Measurements from ENCODE around the gene SLC28A1.

The SLC28A1 gene

DNA sequence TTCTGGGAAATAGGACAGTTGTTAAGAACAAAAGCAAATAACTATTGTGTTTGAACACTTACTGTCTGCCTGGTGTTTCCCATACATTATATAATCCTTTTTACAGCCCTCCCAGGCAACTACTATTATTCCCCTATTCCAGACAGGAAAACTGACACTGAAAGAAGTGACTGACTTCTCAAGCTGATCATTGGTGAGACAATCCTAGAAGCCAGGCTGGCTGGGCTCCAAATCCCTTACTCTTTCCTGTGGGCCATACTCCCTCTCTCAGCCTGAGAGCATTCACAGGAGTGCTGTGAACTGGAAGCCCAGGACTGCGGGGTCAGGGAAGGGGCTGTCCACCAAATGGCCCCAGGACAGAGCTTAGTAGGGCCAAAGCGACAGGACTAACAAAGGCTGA is 58.0 kb downstream of the SLC28A1 start:
- DNase-seq: no peak

DNA sequence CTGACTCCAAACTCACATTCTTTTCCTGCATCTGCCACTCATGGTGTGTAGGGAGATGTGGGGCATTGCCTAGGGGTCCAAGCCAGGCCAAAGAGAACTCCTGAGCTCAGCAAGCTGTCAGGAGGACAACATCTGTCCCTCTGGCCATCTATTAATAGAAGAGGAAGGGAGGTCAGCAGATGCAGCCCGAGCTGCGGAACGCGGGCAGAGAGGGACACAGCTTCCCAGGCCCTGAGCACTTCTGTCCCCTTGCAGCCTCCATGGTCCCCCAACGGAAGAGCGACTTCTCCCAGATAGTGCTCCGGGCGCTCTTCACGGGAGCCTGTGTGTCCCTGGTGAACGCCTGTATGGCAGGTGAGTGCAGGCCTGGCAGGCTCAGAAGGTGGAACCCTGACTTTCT is 59.8 kb downstream of the SLC28A1 start:
- no peak for DNase-seq

- no peak for DNase-seq
These were observed 60.4 kb downstream of the SLC28A1 start for GRCh38 chr15:84944861-84945260.

GRCh38 chr15:84946772-84947489 is 62.5 kb downstream of the SLC28A1 start:
- DNase-seq: no peak

GRCh38 chr15:84947947-84948830 is 63.7 kb downstream of the SLC28A1 start:
- no peak for DNase-seq

- no peak for DNase-seq
These were observed 64.6 kb downstream of the SLC28A1 start for GRCh38 chr15:84949043-84949442.

DNA sequence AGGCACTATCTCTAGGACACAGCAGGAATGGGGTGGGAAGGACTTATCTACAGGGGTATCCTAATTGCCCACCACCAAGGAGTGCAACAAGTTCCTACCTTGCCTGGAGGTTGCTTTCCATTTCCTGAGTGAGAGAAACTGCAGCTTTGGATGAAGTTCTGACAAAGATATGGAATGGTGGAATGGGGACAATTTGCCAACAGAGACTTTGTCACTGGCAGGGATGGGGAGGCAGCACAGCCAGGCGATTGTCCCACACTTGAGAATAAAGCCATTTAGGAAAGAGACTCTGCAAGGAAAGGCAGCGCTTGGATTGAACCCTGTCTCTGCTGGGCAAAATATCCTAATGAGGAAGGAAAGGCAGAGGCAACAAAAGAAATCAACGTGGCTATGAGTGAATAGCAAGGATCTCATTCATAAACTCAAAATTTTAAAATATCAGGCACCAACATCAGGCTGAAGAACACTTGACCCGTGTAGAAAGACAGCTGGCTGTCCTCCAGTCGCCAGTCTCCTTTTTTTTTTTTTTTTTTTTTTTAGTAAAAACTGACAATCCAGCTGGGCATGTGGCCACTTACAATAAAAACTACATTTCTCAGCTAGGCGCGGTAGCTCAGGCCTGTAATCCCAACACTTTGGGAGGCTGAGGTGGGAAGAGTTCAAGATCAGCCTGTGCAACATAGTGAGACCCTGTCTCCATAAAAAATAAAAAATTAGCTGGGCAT is 65.5 kb downstream of the SLC28A1 start:
- DNase-seq: no peak

GRCh38 chr15:84950570-84951111 is 66.2 kb downstream of the SLC28A1 start:
- DNase-seq: no peak

DNA sequence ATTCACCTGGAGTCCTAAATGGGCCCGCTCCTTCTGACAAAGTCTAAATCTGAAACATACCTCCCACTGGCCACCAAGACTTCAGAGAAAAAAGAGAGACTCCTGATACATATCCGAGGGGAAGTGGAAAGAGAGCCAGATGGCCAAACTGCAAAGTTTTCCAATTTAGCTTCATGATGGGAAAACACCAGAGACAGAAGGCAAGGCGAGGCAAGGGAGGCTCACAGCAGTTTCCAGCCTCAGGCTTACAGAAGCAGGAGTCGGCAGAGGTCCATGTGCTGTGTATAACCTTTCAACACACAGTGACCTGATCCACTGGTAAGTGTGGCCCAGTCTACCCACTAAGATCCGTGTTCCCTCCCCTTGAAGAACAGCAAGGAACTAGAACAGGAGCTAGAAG is 67.3 kb downstream of the SLC28A1 start:
- no peak for DNase-seq

GRCh38 chr15:84953136-84953535 is 68.7 kb downstream of the SLC28A1 start:
- no peak for DNase-seq

DNA sequence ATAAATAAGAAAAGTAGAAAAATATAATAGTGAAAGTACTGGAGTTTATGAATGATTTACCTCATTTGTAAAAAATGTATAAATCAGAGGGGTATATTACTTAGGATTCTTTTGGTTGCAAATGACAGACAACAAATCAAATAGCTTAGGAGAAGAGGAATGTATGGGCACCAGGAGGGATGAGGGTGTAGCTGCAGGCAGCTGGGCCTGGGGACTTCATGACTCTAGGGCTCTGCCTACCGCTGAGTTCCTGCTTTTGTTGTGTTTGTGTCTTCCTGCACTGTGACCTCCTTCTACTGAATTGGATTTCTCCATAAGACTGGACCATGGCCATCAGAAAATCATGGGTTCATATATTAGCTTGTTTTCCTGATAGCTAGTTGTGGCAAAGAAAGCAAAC is 69.3 kb downstream of the SLC28A1 start:
- DNase-seq: no peak

DNA sequence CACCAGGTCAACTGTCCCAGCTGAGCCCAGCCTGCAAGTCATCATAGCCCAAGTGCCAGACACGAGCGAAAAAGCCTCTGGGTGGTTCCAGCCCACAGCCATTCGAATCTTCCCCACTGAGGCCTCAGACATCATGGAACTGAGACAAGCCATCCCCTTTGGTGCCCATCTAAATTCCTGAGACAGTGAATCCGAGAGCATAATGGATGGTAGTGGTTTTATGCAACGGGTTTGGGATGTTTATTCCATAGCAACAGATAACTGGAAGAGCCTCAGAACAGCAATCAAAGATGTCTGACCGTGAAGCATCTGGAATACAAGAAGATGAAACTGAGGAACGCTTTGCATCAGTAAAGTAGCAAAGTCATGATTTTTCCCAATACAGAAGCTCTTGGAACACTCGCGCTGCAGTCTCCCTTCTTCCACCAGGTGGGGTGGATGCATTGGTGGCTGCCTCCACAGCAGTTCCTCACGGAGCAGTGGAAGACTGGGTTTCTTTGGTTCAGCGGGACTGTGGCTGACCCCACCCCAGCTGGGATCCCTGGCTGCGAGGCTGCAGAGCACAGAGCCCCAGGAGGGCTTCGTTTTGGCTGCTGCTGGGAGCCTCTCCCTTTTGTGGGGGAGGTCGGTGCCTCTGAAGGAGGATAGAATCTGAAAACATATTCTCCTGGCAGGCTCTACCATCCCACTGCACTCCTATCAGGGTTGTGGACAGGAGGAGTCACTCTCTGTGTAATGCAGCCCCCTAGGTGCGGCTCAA is 70.8 kb downstream of the SLC28A1 start:
- DNase-seq: peak; percentile 39

GRCh38 chr15:84956199-84956598 is 71.7 kb downstream of the SLC28A1 start:
- no peak for DNase-seq

GRCh38 chr15:84960391-84961113 is 76.1 kb downstream of the SLC28A1 start:
- DNase-seq: no peak

- no peak for DNase-seq
These were observed 76.6 kb downstream of the SLC28A1 start for GRCh38 chr15:84961114-84961452.

- no peak for DNase-seq
These were observed 77.2 kb downstream of the SLC28A1 start for GRCh38 chr15:84961707-84962106.

GRCh38 chr15:84962955-84963354 is 78.5 kb downstream of the SLC28A1 start:
- DNase-seq: no peak

- no peak for DNase-seq
These were observed 82.9 kb downstream of the SLC28A1 start for GRCh38 chr15:84967380-84967779.

DNA sequence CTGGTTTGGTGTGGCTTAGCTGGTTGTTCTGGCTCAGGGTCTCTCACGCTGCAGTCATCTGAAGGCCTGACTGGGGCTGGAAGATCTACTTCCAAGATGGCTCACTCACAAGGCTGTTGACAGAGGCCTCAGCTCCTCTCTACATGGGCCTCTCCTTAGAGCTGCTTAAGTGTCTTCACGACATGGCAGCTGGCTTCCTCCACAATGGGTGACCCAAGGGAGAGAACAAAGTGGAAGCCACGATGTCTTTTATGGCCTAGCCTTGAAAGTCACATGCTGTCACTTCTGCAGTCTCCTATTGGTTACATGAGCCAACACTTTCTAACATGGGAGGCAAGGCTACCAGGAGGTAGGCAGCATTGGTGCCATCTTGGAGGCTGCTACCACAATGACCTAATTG is 83.8 kb downstream of the SLC28A1 start:
- DNase-seq: no peak

DNA sequence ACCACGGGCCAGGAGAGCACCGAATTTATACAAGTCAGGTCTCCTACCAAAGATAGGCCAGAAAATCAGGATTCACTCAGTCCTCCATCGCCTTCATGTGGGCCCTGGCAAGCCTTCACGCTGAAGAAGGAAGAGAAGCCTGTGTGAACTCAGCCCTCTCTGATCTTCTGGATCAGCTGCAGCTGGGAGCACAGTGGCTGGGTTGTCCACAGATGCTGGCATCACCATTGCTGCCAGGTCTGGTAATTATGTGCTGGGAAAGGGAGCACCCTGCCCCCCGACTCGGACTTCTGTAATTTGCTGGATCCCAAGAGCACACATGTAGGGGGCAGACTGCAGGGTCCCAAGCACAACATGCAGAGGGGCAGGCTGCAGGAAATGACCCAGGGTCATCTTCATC is 84.8 kb downstream of the SLC28A1 start:
- DNase-seq: no peak

DNA sequence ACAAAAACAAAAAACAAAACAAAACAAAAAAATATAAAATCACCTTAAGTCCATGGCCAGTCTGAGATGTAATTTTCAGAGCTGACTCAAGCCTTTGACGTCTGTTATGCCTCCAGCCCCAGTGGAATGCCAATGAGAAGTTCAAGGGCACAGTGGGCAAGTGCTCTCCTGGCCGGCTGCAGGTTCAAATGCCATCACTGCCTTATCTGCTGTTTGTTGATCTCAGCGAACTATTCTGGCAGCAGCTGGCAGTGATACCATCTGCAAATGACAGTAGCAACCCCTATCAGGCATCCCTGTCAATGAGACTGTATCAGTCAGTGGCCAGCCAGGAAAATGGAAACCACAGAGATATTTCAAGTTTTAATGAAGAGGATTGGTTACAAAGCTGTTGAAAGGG is 86.4 kb downstream of the SLC28A1 start:
- no peak for DNase-seq
